GM12892 (cell line): Measurements from ENCODE around the gene HRH1.

Source experiments
- POLR2A ChIP-seq: IDR thresholded peaks from 2 replicates; pipeline ENCODE4 v1.6.1; 2011; ENCODE audit warnings: low read depth, low read length, control low read depth
- POLR2AphosphoS5 ChIP-seq: IDR thresholded peaks from 2 replicates; pipeline ENCODE4 v1.6.1; 2011; ENCODE audit warnings: low read depth, low read length, control low read depth

DNA sequence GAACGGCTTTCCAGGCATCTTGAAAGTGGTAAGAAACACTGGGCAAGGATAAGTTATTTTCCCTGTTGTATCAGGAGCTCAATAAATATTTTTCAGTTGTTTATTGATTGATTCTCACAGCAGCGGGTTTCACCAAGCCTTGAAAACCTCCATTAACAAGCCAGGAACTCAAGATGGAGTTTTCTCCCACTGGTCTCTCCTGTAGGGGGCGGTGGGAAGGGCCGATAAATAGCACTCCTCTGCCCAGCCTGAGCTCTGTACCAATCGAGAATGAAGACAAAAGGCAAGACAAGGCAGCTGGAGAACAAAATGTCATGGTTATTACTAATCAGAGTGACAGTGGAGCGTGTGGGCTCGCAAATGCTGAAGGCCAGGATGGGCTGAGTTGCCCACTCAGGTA lies 7.4 kb downstream of the HRH1 start:
- TF ChIP-seq POLR2AphosphoS5 (no peak), POLR2A (no peak)
